H1 (cell line): ENCODE measurements around the gene RPL21. TPM values are rescaled to one million over a fixed set of nuclear protein-coding genes. Genes with fewer than 3 reads are reported as not detected.

Experiments used
- BACH1 ChIP-seq: IDR thresholded peaks from 2 replicates; pipeline ENCODE4 v1.6.1; 2012; ENCODE audit warnings: low read length, improper control_type of control experiment
- CHD2 ChIP-seq: IDR thresholded peaks from 2 replicates; pipeline ENCODE4 v1.6.1; 2012; ENCODE audit warnings: low read length, improper control_type of control experiment
- JUND ChIP-seq: IDR thresholded peaks from 2 replicates; pipeline ENCODE4 v1.6.1; 2011; ENCODE audit warnings: mild to moderate bottlenecking, improper control_type of control experiment, low read length
- MAX ChIP-seq: IDR thresholded peaks from 2 replicates; pipeline ENCODE4 v1.6.1; 2012; ENCODE audit warnings: inconsistent platforms
- SIRT6 ChIP-seq: IDR thresholded peaks from one replicate; pipeline ENCODE4 v1.7.1; 2012; ENCODE audit warnings: low read length, inconsistent platforms
- SP1 ChIP-seq: IDR thresholded peaks from 2 replicates; pipeline ENCODE4 v1.6.1; 2011; ENCODE audit warnings: low read depth, low read length
- polyA plus RNA-seq, 7 experiments: library from polyadenylated mRNA; depleted of rRNA in 3 of 7; stranded (reverse) in 5 of 7; unstranded in 2 of 7; fragments of >200 nt in 5 of 7; fragments of 200-250 nt in 2 of 7; gene quantifications; 1 replicate in 5 of 7; 2 replicates in 1 of 7; 4 replicates in 1 of 7; pipeline versions ENCODE4 v1.2.1 to v1.2.3, GENCODE V29; 2011 to 2013; ENCODE audit warnings: missing spikeins in 2 of 7, mixed read lengths in 2 of 7
- total RNA-seq: library from RNA; stranded (reverse); fragmentation: NEBNext Ultra II Directional; extraction: Animal tissue kit (Norgen Biotek cat#: 25700); gene quantifications from 2 replicates; pipeline ENCODE4 v1.2.1, GENCODE V29; 2021

RPL21 gene
- total and polyA plus RNA-seq, 2 of the 8 experiments (the other 6 are each of a cell fraction or from before 2014, with no cell fraction given) = 624 to 1,283 TPM

- TF ChIP-seq BACH1 (no peak), CHD2 (no peak), SIRT6 (no peak), JUND (no peak), SP1 (no peak), MAX (no peak)
- TF ChIP-seq, all 59 proteins: peak for 0
These were observed 49.7 kb downstream of the RPL21 start (continued) for GRCh38 chr13:27300941-27301586.
